ENCODE data around the gene AGPAT2.

AGPAT2 gene

GRCh38 chr9:136644593-136645351 is 42.5 kb downstream of the AGPAT2 start (continued):
- TF ChIP-seq TSHZ1 (tag by site-specific recombination; IDR thresholded peaks at IDR 0.05; ENCODE audit: borderline replicate concordance) (no peak), ZNF132 (tag by site-specific recombination; IDR thresholded peaks at IDR 0.05; ENCODE audit: borderline replicate concordance) (no peak), ZNF416 (tag by site-specific recombination; IDR thresholded peaks at IDR 0.05) (no peak), HIC1 (tag by site-specific recombination; IDR thresholded peaks at IDR 0.05) (peak; percentile 80; the same call in 1 of the 2 replicates), ZNF112 (tag by site-specific recombination; IDR thresholded peaks at IDR 0.05) (no peak), ZNF175 (tag by site-specific recombination; IDR thresholded peaks at IDR 0.05) (no peak), IKZF3 (tag by site-specific recombination; IDR thresholded peaks at IDR 0.05) (no peak), GLIS1 (tag by site-specific recombination; IDR thresholded peaks at IDR 0.05) (peak; percentile 41; the same call in 1 of the 2 replicates), ZNF777 (tag by site-specific recombination; IDR thresholded peaks at IDR 0.05; ENCODE audit: borderline replicate concordance) (no peak), ZNF354C (tag by site-specific recombination; IDR thresholded peaks at IDR 0.05; ENCODE audit: borderline replicate concordance, low read depth) (no peak), ZNF292 (tag by site-specific recombination; IDR thresholded peaks at IDR 0.05; ENCODE audit: borderline replicate concordance, low read depth) (no peak), ZFP37 (tag by site-specific recombination; IDR thresholded peaks at IDR 0.05) (no peak), KLF7 (tag by site-specific recombination; IDR thresholded peaks at IDR 0.05; ENCODE audit: borderline replicate concordance) (peak; percentile 86; the same call in 1 of the 2 replicates), ZNF324 (tag by site-specific recombination; IDR thresholded peaks at IDR 0.05) (0 out of 2 replicates have a peak, but pooled peaks have one; percentile 66), ZNF157 (tag by site-specific recombination; IDR thresholded peaks at IDR 0.05) (no peak), HOXC10 (CRISPR knock-in tag; IDR thresholded peaks at IDR 0.05) (no peak), KLF8 (tag by site-specific recombination; IDR thresholded peaks at IDR 0.05) (0 out of 2 replicates have a peak, but pooled peaks have one; percentile 25), KLF17 (tag by site-specific recombination; IDR thresholded peaks at IDR 0.05) (peak; percentile 60; the same call in 1 of the 2 replicates), ZNF670 (tag by site-specific recombination; IDR thresholded peaks at IDR 0.05; ENCODE audit: low read depth) (no peak), KLF10 (tag by site-specific recombination; IDR thresholded peaks at IDR 0.05) (no peak), ZNF473 (tag by site-specific recombination; IDR thresholded peaks at IDR 0.05) (no peak), ZNF677 (tag by site-specific recombination; IDR thresholded peaks at IDR 0.05) (no peak), ZBTB7A (tag by site-specific recombination; IDR thresholded peaks at IDR 0.05; ENCODE audit: low read depth) (no peak), ZNF792 (tag by site-specific recombination; IDR thresholded peaks at IDR 0.05) (no peak), ZNF654 (tag by site-specific recombination; IDR thresholded peaks at IDR 0.05; ENCODE audit: low read depth) (peak; percentile 58)
- TF ChIP-seq, protein P1, sequence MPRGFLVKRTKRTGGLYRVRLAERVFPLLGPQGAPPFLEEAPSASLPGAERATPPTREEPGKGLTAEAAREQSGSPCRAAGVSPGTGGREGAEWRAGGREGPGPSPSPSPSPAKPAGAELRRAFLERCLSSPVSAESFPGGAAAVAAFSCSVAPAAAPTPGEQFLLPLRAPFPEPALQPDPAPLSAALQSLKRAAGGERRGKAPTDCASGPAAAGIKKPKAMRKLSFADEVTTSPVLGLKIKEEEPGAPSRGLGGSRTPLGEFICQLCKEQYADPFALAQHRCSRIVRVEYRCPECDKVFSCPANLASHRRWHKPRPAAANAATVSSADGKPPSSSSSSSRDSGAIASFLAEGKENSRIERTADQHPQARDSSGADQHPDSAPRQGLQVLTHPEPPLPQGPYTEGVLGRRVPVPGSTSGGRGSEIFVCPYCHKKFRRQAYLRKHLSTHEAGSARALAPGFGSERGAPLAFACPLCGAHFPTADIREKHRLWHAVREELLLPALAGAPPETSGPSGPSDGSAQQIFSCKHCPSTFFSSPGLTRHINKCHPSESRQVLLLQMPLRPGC (tag by site-specific recombination; IDR thresholded peaks at IDR 0.05): no peak
- TF ChIP-seq, protein P2, sequence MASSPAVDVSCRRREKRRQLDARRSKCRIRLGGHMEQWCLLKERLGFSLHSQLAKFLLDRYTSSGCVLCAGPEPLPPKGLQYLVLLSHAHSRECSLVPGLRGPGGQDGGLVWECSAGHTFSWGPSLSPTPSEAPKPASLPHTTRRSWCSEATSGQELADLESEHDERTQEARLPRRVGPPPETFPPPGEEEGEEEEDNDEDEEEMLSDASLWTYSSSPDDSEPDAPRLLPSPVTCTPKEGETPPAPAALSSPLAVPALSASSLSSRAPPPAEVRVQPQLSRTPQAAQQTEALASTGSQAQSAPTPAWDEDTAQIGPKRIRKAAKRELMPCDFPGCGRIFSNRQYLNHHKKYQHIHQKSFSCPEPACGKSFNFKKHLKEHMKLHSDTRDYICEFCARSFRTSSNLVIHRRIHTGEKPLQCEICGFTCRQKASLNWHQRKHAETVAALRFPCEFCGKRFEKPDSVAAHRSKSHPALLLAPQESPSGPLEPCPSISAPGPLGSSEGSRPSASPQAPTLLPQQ (tag by site-specific recombination; IDR thresholded peaks at IDR 0.05): no peak
- TF ChIP-seq, protein P3, sequence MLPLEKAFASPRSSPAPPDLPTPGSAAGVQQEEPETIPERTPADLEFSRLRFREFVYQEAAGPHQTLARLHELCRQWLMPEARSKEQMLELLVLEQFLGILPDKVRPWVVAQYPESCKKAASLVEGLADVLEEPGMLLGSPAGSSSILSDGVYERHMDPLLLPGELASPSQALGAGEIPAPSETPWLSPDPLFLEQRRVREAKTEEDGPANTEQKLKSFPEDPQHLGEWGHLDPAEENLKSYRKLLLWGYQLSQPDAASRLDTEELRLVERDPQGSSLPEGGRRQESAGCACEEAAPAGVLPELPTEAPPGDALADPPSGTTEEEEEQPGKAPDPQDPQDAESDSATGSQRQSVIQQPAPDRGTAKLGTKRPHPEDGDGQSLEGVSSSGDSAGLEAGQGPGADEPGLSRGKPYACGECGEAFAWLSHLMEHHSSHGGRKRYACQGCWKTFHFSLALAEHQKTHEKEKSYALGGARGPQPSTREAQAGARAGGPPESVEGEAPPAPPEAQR (tag by site-specific recombination; IDR thresholded peaks at IDR 0.05): no peak
